WTC11 (cell line): ENCODE data around the gene SEMA3C. TPM values are rescaled to one million over a fixed set of nuclear protein-coding genes. Genes with fewer than 3 reads are reported as not detected.

ENCODE experiments used
- ATAC-seq: fragments of 200-7000 bp; cut with Tn5 transposase; 2 replicates; pipeline ENCODE4 v1.10.0; 2021; ENCODE audit warnings: mild to moderate bottlenecking, moderate library complexity
- CTCF ChIA-PET: fragments of 300-600 bp; sonication (Branson Sonifier 250); formaldehyde crosslinking; loops from one replicate; lab custom pipeline; 2021; ENCODE audit warnings: antibody characterized with exemption; lab: Charles Lee
- POLR2A ChIA-PET: fragments of 350-600 bp; sonication (Branson Sonifier 250); formaldehyde crosslinking; loops from one replicate; lab custom pipeline; 2021; ENCODE audit warnings: antibody characterized with exemption; lab: Charles Lee
- DNase-seq: peaks from one replicate; pipeline ENCODE4 v3.0.0; 2021; ENCODE audit warnings: low spot score
- H3K27ac Mint-ChIP-seq: 2 replicates; pipeline ENCODE4 v1.8.0; 2021; ENCODE audit warnings: mixed read lengths
- H3K27me3 Mint-ChIP-seq: 2 replicates; pipeline ENCODE4 v1.8.0; 2021; ENCODE audit warnings: low read depth, mild to moderate bottlenecking, moderate library complexity, mixed read lengths
- H3K36me3 Mint-ChIP-seq: 2 replicates; pipeline ENCODE4 v1.8.0; 2021; ENCODE audit warnings: mixed read lengths
- H3K4me1 Mint-ChIP-seq: 2 replicates; pipeline ENCODE4 v1.8.0; 2022; ENCODE audit warnings: mixed read lengths
- H3K4me3 Mint-ChIP-seq: 2 replicates; pipeline ENCODE4 v1.8.0; 2021; ENCODE audit warnings: mild to moderate bottlenecking, moderate library complexity, mixed read lengths
- H3K9me3 Mint-ChIP-seq: 2 replicates; pipeline ENCODE4 v1.8.0; 2021; ENCODE audit warnings: mixed read lengths
- FOXJ3 ChIP-seq: sonication (generic); formaldehyde crosslinking; IDR thresholded peaks from 2 replicates; pipeline ENCODE4 v1.9.0; 2021; ENCODE audit warnings: missing genetic modification reagents, mild to moderate bottlenecking, borderline replicate concordance
- GABPB1 ChIP-seq: sonication (generic); formaldehyde crosslinking; IDR thresholded peaks from 2 replicates; pipeline ENCODE4 v1.8.1; 2023; ENCODE audit warnings: mild to moderate bottlenecking, missing genetic modification reagents
- JAZF1 ChIP-seq: fragments of 250-450 bp; sonication (Bioruptor Pico); IDR thresholded peaks from 2 replicates; pipeline ENCODE4 v1.9.0; 2021; ENCODE audit warnings: moderate library complexity, mild to moderate bottlenecking, inconsistent platforms
- PRRX2 ChIP-seq: fragments of 250-450 bp; sonication (Bioruptor Pico); IDR thresholded peaks from 2 replicates; pipeline ENCODE4 v1.8.0; 2021; ENCODE audit warnings: mild to moderate bottlenecking
- SMAD3 ChIP-seq: sonication (generic); formaldehyde crosslinking; IDR thresholded peaks from 2 replicates; pipeline ENCODE4 v1.8.0; 2022; ENCODE audit warnings: missing genetic modification reagents, mild to moderate bottlenecking, borderline replicate concordance
- SOX15 ChIP-seq: fragments of 250-450 bp; sonication (Bioruptor Pico); IDR thresholded peaks from 2 replicates; pipeline ENCODE4 v1.9.0; 2021; ENCODE audit warnings: mild to moderate bottlenecking
- TCF7 ChIP-seq: sonication (generic); formaldehyde crosslinking; IDR thresholded peaks from 2 replicates; pipeline ENCODE4 v1.8.0; 2022; ENCODE audit warnings: mild to moderate bottlenecking, low read depth, missing genetic modification reagents, moderate library complexity
- ZBTB21 ChIP-seq: sonication (generic); formaldehyde crosslinking; IDR thresholded peaks from 2 replicates; pipeline ENCODE4 v1.8.1; 2023; ENCODE audit warnings: mild to moderate bottlenecking, missing genetic modification reagents, borderline replicate concordance
- ZNF263 ChIP-seq: sonication (generic); formaldehyde crosslinking; IDR thresholded peaks from 2 replicates; pipeline ENCODE4 v1.8.1; 2022; ENCODE audit warnings: low read depth, mild to moderate bottlenecking, moderate library complexity, missing genetic modification reagents
- total RNA-seq: library from RNA; stranded (reverse); gene quantifications from 3 replicates; pipeline ENCODE4 v1.2.3, GENCODE V29; 2021
- TF ChIP-seq, protein P1 (sequence below): sonication (generic); formaldehyde crosslinking; IDR thresholded peaks from 2 replicates; pipeline ENCODE4 v1.8.1; 2023; ENCODE audit warnings: mild to moderate bottlenecking, missing genetic modification reagents
- TF ChIP-seq, protein P2 (sequence below): sonication (generic); formaldehyde crosslinking; IDR thresholded peaks from 2 replicates; pipeline ENCODE4 v1.8.0; 2023; ENCODE audit warnings: missing genetic modification reagents, mild to moderate bottlenecking, borderline replicate concordance
- TF ChIP-seq, protein P3 (sequence below): fragments of 250-450 bp; sonication (Bioruptor Pico); IDR thresholded peaks from 2 replicates; pipeline ENCODE4 v1.9.0; 2021; ENCODE audit warnings: moderate library complexity, mild to moderate bottlenecking, inconsistent platforms, borderline replicate concordance
- TF ChIP-seq, protein P4 (sequence below): sonication (generic); formaldehyde crosslinking; conservative IDR thresholded peaks from 2 replicates; pipeline ENCODE4 v1.8.1; 2023; ENCODE audit warnings: mild to moderate bottlenecking, low read depth, missing genetic modification reagents, moderate library complexity
- TF ChIP-seq, protein P5 (sequence below): sonication (generic); formaldehyde crosslinking; IDR thresholded peaks from 2 replicates; pipeline ENCODE4 v1.8.1; 2023; ENCODE audit warnings: mild to moderate bottlenecking, missing genetic modification reagents, moderate library complexity
- TF ChIP-seq, protein P6 (sequence below): sonication (generic); formaldehyde crosslinking; IDR thresholded peaks from 2 replicates; pipeline ENCODE4 v1.8.1; 2022; ENCODE audit warnings: low read depth, mild to moderate bottlenecking, moderate library complexity, missing genetic modification reagents, borderline replicate concordance

The SEMA3C gene
- total RNA-seq, 1 experiment from 2014 or later, result 2.1 TPM

DNA sequence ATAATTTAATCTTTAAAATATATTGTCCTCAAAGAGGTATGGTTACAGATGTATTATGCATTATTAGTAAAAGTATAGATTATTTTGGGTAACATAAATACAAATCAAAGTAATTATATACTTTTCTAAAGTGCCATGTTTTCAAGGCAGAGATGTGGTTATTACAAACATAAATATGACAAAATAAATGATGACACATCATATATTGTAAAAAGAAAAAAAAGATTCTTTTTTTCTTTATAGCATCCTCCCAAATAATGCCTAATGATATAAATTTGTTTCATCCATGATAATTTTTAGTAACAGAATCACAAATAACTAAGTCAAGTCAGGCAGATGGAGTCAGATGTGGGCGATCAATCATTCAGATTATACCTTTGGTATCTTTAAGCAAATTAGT is 29.3 kb downstream of the SEMA3C start:
- DNase-seq, result no peak
- ATAC-seq, result no peak
- no peaks in the 10 kb centered on the region for H3K9me3 Mint-ChIP-seq
- POLR2A ChIA-PET, result no interaction called here
- H3K36me3 Mint-ChIP-seq, result no peaks in the 10 kb centered on the region
- H3K4me3 Mint-ChIP-seq, result no peak overlapping the region
- no peak overlapping the region for H3K27ac Mint-ChIP-seq
- TF ChIP-seq SOX15 (CRISPR knock-in tag) (no peak), ZNF263 (CRISPR knock-in tag) (no peak), JAZF1 (CRISPR knock-in tag) (no peak), FOXJ3 (CRISPR knock-in tag) (no peak), GABPB1 (CRISPR knock-in tag) (no peak), ZBTB21 (CRISPR knock-in tag) (no peak), PRRX2 (no peak), SMAD3 (CRISPR knock-in tag) (no peak), TCF7 (CRISPR knock-in tag) (no peak)
- TF ChIP-seq, protein P1, sequence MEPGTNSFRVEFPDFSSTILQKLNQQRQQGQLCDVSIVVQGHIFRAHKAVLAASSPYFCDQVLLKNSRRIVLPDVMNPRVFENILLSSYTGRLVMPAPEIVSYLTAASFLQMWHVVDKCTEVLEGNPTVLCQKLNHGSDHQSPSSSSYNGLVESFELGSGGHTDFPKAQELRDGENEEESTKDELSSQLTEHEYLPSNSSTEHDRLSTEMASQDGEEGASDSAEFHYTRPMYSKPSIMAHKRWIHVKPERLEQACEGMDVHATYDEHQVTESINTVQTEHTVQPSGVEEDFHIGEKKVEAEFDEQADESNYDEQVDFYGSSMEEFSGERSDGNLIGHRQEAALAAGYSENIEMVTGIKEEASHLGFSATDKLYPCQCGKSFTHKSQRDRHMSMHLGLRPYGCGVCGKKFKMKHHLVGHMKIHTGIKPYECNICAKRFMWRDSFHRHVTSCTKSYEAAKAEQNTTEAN (CRISPR knock-in tag), result no peak
- TF ChIP-seq, protein P2, sequence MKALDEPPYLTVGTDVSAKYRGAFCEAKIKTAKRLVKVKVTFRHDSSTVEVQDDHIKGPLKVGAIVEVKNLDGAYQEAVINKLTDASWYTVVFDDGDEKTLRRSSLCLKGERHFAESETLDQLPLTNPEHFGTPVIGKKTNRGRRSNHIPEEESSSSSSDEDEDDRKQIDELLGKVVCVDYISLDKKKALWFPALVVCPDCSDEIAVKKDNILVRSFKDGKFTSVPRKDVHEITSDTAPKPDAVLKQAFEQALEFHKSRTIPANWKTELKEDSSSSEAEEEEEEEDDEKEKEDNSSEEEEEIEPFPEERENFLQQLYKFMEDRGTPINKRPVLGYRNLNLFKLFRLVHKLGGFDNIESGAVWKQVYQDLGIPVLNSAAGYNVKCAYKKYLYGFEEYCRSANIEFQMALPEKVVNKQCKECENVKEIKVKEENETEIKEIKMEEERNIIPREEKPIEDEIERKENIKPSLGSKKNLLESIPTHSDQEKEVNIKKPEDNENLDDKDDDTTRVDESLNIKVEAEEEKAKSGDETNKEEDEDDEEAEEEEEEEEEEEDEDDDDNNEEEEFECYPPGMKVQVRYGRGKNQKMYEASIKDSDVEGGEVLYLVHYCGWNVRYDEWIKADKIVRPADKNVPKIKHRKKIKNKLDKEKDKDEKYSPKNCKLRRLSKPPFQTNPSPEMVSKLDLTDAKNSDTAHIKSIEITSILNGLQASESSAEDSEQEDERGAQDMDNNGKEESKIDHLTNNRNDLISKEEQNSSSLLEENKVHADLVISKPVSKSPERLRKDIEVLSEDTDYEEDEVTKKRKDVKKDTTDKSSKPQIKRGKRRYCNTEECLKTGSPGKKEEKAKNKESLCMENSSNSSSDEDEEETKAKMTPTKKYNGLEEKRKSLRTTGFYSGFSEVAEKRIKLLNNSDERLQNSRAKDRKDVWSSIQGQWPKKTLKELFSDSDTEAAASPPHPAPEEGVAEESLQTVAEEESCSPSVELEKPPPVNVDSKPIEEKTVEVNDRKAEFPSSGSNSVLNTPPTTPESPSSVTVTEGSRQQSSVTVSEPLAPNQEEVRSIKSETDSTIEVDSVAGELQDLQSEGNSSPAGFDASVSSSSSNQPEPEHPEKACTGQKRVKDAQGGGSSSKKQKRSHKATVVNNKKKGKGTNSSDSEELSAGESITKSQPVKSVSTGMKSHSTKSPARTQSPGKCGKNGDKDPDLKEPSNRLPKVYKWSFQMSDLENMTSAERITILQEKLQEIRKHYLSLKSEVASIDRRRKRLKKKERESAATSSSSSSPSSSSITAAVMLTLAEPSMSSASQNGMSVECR (CRISPR knock-in tag), result no peak
- TF ChIP-seq, protein P3, sequence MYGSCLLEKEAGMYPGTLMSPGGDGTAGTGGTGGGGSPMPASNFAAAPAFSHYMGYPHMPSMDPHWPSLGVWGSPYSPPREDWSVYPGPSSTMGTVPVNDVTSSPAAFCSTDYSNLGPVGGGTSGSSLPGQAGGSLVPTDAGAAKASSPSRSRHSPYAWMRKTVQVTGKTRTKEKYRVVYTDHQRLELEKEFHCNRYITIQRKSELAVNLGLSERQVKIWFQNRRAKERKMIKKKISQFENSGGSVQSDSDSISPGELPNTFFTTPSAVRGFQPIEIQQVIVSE (CRISPR knock-in tag), result no peak
- TF ChIP-seq, protein P4, sequence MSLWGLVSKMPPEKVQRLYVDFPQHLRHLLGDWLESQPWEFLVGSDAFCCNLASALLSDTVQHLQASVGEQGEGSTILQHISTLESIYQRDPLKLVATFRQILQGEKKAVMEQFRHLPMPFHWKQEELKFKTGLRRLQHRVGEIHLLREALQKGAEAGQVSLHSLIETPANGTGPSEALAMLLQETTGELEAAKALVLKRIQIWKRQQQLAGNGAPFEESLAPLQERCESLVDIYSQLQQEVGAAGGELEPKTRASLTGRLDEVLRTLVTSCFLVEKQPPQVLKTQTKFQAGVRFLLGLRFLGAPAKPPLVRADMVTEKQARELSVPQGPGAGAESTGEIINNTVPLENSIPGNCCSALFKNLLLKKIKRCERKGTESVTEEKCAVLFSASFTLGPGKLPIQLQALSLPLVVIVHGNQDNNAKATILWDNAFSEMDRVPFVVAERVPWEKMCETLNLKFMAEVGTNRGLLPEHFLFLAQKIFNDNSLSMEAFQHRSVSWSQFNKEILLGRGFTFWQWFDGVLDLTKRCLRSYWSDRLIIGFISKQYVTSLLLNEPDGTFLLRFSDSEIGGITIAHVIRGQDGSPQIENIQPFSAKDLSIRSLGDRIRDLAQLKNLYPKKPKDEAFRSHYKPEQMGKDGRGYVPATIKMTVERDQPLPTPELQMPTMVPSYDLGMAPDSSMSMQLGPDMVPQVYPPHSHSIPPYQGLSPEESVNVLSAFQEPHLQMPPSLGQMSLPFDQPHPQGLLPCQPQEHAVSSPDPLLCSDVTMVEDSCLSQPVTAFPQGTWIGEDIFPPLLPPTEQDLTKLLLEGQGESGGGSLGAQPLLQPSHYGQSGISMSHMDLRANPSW (CRISPR knock-in tag), result no peak
- TF ChIP-seq, protein P5, sequence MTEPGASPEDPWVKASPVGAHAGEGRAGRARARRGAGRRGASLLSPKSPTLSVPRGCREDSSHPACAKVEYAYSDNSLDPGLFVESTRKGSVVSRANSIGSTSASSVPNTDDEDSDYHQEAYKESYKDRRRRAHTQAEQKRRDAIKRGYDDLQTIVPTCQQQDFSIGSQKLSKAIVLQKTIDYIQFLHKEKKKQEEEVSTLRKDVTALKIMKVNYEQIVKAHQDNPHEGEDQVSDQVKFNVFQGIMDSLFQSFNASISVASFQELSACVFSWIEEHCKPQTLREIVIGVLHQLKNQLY (CRISPR knock-in tag), result no peak
- TF ChIP-seq, protein P6, sequence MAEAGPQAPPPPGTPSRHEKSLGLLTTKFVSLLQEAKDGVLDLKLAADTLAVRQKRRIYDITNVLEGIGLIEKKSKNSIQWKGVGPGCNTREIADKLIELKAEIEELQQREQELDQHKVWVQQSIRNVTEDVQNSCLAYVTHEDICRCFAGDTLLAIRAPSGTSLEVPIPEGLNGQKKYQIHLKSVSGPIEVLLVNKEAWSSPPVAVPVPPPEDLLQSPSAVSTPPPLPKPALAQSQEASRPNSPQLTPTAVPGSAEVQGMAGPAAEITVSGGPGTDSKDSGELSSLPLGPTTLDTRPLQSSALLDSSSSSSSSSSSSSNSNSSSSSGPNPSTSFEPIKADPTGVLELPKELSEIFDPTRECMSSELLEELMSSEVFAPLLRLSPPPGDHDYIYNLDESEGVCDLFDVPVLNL, result no peak
- peaks cover 2% of the 10 kb centered on the region for H3K4me1 Mint-ChIP-seq
- CTCF ChIA-PET, result no interaction called here
- H3K27me3 Mint-ChIP-seq, result no peaks in the 10 kb centered on the region
